ENCODE data around the gene HID1. TPM values are rescaled to one million over a fixed set of nuclear protein-coding genes. Genes with fewer than 3 reads are reported as not detected.

Gene HID1
- total RNA-seq, 1 experiment from 2014 or later, result 43.8 TPM

DNA sequence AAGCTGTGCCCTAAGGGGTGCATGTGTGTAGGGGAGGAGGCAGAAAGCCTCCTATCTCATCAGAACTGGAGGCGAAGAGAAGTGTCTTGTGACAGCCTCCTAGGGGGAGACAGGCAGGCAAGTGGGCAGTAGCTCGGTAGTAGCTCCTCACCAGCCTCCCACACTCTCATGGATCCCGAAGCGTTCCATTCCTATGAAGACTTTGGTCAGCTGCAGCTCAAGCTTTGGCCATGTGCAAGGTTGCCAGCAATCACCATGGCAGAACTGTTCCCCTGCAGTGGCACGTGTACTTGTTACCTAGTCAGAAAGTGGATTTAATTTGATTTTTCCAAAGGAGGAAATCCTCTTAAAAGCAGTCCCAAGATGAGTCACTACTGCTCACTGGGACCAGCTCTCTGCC is 46.6 kb upstream of the HID1 start:
- H2AFZ ChIP-seq (ENCODE audit: low read depth, low read length, poor library complexity, severe bottlenecking), result no peak overlapping the region
- no peak overlapping the region for H3K27ac ChIP-seq (ENCODE audit: low read depth, low read length)
- DNase-seq (ENCODE audit: low read depth, low spot score) (no peak), ATAC-seq (no peak)
- H4K20me1 ChIP-seq (ENCODE audit: insufficient read depth), result no peaks in the 10 kb centered on the region
- ChIA-PET RAD21 (ENCODE audit: low non-redundant PET in 1 of 2, low total read pairs in 2 of 2, uncharacterized antibody in 2 of 2, unreplicated experiment in 2 of 2) (no interaction called here), CTCF (interaction anchor here (1.1 kb wide), 1 partner anchor 58 kb away, joined by 3 read pairs; no protein-coding TSS in a partner anchor), POLR2A (no interaction called here)
- intact Hi-C loops (cut with micrococcal nuclease), result no loop called here
- H3K27me3 ChIP-seq (ENCODE audit: insufficient read depth, low read length), result no peaks in the 10 kb centered on the region
- H3K4me2 ChIP-seq (ENCODE audit: low read length), result no peak overlapping the region
- peaks cover 11 to 33% of the 10 kb centered on the region in 2 experiments; a peak in 3 of 4 replicates for H3K36me3 ChIP-seq (ENCODE audit: control insufficient read depth in 1 of 2, insufficient read depth in 2 of 2, low read length in 2 of 2)
- H3K9me3 ChIP-seq (ENCODE audit: control insufficient read depth in 1 of 2, insufficient read depth in 1 of 2, low read depth in 1 of 2, low read length in 2 of 2), result no peaks in the 10 kb centered on the region
- no peak overlapping the region for H3K4me3 ChIP-seq (replicated peaks in 1 of 2; ENCODE audit: low read depth in 1 of 2, low read length in 2 of 2)
- TF ChIP-seq POLR2A (IDR thresholded peaks at IDR 0.05; ENCODE audit: borderline replicate concordance, extremely low read depth, insufficient read depth, insufficient read length) (no peak), REST (IDR thresholded peaks at IDR 0.05; ENCODE audit: low read depth) (no peak), CBX3 (IDR thresholded peaks at IDR 0.05; ENCODE audit: low read depth) (no peak), ELF1 (IDR thresholded peaks at IDR 0.05; ENCODE audit: borderline replicate concordance, low read depth) (no peak), CEBPB (IDR thresholded peaks at IDR 0.05; ENCODE audit: low read depth) (no peak), RAD21 (IDR thresholded peaks at IDR 0.05; ENCODE audit: low read depth) (no peak), SIN3A (IDR thresholded peaks at IDR 0.05; ENCODE audit: low read depth) (no peak), FOSL1 (IDR thresholded peaks at IDR 0.05; ENCODE audit: low read depth) (no peak)
- H3K4me1 ChIP-seq (ENCODE audit: control insufficient read depth in 1 of 2, insufficient read depth in 2 of 2, low read length in 2 of 2), result no peaks in the 10 kb centered on the region
- H3K79me2 ChIP-seq (ENCODE audit: insufficient read depth, low read length), result peaks cover 20% of the 10 kb centered on the region
- BruUV-seq (replicated peaks), result no TSS peak
- H3K9me2 ChIP-seq (ENCODE audit: insufficient read depth), result no peaks in the 10 kb centered on the region
- no peak overlapping the region for H3K9ac ChIP-seq (ENCODE audit: low read length)
